Urinary bladder (tissue), 4 donors: ENCODE data around the gene ATF5. TPM values are rescaled to one million over a fixed set of nuclear protein-coding genes. Genes with fewer than 3 reads are reported as not detected.

ENCODE experiments used
- DNase-seq: peaks from one replicate; pipeline ENCODE4 v3.0.0-alpha.2; 2015; ENCODE audit errors: extremely low spot score
- H3K27ac ChIP-seq: one replicate; pipeline ENCODE4 v1.5.1; 2013; ENCODE audit warnings: low read depth, mild to moderate bottlenecking, moderate library complexity
- H3K36me3 ChIP-seq: one replicate; pipeline ENCODE4 v1.6.1; 2013; ENCODE audit warnings: mild to moderate bottlenecking, moderate library complexity; ENCODE audit not compliant: insufficient read depth
- H3K4me1 ChIP-seq: one replicate; pipeline ENCODE4 v1.6.1; 2013; ENCODE audit warnings: mild to moderate bottlenecking, moderate library complexity; ENCODE audit not compliant: insufficient read depth
- H3K4me3 ChIP-seq: one replicate; pipeline ENCODE4 v1.5.1; 2013; ENCODE audit warnings: low read depth, low read length
- WGBS: extraction: QIAGEN DNeasy Blood & Tissue Kit; methylation state at CpG from one replicate; pipeline ENCODE4 v1.1.7; 2013; 5-methylcytosine and 5-hydroxymethylcytosine counted together
- polyA plus RNA-seq: library from polyadenylated mRNA; stranded (reverse); fragments of 200-250 nt; gene quantifications from one replicate; pipeline ENCODE4 v1.2.3, GENCODE V29; 2013
- total RNA-seq: library from RNA; depleted of rRNA; stranded (reverse); fragments of >200 nt; gene quantifications from one replicate; pipeline ENCODE4 v1.2.3, GENCODE V29; 2014
- donor health status: healthy with polysubstance abuse.
- donor health status: healthy.

Gene ATF5, protein sequence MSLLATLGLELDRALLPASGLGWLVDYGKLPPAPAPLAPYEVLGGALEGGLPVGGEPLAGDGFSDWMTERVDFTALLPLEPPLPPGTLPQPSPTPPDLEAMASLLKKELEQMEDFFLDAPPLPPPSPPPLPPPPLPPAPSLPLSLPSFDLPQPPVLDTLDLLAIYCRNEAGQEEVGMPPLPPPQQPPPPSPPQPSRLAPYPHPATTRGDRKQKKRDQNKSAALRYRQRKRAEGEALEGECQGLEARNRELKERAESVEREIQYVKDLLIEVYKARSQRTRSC
- 2.4 TPM for total RNA-seq
- 35.4 TPM for polyA plus RNA-seq

- under 1% methylated on average over 48 of the region's 48 CpGs for WGBS
- H3K27ac ChIP-seq: peak within 1 kb of the TSS; percentile 94
- H3K4me3 ChIP-seq: peak within 1 kb of the TSS; percentile 80
- peak; percentile 82 for DNase-seq
- no peaks in the 10 kb centered on the region for H3K36me3 ChIP-seq
- H3K4me1 ChIP-seq: no peaks in the 10 kb centered on the region
Observed at GRCh38 chr19:49929121-49929610, at the start of gene ATF5, which contains the start of gene NUP62. Gene ATF5 (plus strand): TSS chr19:49929205. CDS start chr19:49930851, 1,646 bp downstream. Gene NUP62 (minus strand): TSS chr19:49929504. CDS start chr19:49909807, 19,697 bp downstream.

DNA sequence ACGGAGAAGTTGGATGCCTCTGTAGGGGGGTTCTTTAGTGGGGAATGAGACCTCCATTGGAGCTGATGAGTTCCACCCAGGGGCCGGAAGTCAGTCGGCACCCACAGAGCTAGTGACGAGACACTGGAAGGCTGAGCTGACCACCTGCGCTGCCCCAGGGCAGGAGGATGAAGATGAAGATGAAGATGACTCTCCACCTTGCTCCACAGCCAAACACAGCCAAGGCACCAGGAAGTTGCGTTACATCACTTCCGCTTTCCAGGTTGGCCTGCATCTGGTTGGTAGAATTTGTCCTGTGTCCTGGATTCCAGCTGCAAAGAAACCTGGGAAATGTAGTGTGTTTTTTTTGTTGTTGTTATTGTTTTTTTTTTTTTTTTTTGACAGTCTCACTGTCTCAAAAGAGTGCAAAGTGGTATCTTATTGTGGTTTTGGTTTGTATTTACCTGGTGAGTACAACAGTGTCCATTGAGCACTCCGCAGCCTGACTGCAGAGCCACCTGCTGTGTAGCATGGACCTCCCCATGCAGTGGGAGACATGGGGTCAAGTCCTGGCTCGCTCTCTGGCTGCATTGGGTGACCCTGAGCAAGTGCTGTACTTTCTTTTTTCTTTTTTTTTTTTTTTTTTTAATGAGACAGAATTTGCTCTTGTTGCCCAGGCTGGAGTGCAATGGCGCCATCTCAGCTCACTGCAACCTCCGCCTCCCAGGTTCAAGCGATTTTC, 49.6 kb upstream of the ATF5 start:
- Histone ChIP-seq H3K27ac (no peak overlapping the region), H3K4me3 (no peak overlapping the region), H3K4me1 (no peaks in the 10 kb centered on the region), H3K36me3 (peaks cover 14% of the 10 kb centered on the region)
- DNase-seq: no peak
- 95% methylated on average over 12 of the region's 12 CpGs for WGBS

GRCh38 chr19:49880162-49880869, 48.7 kb upstream of the ATF5 start:
- H3K36me3 ChIP-seq: peaks cover 16% of the 10 kb centered on the region
- 93% methylated on average over 10 of the region's 10 CpGs for WGBS
- DNase-seq: no peak

GRCh38 chr19:49881186-49881585, 47.8 kb upstream of the ATF5 start:
- H3K4me3 ChIP-seq: no peak overlapping the region
- no peaks in the 10 kb centered on the region for H3K4me1 ChIP-seq
- H3K36me3 ChIP-seq: peaks cover 16% of the 10 kb centered on the region
- WGBS: 96% methylated on average over 17 of the region's 17 CpGs
- H3K27ac ChIP-seq: no peak overlapping the region
- DNase-seq: no peak

More at GRCh38 chr19:49880162-49880869, 48.7 kb upstream of the ATF5 start:
- Histone ChIP-seq H3K4me3 (no peak overlapping the region), H3K4me1 (no peaks in the 10 kb centered on the region), H3K27ac (no peak overlapping the region)

DNA sequence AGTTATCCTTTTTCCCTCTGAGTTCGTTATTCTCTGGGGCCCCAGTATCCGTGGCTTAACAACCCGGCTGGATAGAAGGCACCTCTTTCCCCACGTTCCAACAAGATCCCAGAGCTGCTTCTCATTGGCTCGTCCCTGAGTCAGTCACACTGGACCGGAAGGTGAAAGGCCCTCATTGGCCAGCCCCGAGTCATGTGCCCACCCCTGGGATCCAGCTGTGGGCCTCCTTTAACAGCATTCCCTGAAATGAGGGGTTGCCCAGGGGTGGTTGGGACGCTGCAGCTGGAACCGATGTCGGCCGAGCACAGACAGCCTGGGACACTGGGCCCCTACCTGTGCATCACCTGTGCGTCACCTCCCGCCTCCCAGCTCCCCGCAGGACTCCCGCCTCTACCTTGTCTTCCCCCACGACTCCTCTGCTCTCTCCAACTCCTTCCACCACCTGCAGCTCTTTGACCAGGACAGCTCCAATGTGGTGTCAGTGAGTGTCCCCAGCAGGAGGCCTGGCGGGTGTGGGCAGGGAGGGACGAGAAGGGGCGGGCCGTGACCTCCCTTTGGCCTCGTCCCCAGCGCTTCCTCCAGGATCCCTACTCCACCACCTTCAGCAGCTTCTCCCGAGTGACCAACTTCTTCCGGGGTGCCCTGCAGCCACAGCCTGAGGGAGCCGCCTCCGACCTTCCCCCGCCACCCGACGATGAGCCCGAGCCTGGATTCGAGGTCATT, 47.2 kb upstream of the ATF5 start:
- 93% methylated on average over 31 of the region's 31 CpGs for WGBS
- no peak overlapping the region for H3K27ac ChIP-seq
- DNase-seq: no peak
- H3K4me1 ChIP-seq: no peaks in the 10 kb centered on the region
- H3K4me3 ChIP-seq: no peak overlapping the region
- H3K36me3 ChIP-seq: peaks cover 16% of the 10 kb centered on the region

- Histone ChIP-seq H3K4me3 (no peak overlapping the region), H3K27ac (no peak overlapping the region), H3K4me1 (no peaks in the 10 kb centered on the region), H3K36me3 (peaks cover 16% of the 10 kb centered on the region)
- 97% methylated on average over 14 of the region's 14 CpGs for WGBS
- DNase-seq: no peak
Observed at GRCh38 chr19:49882643-49883042, 46.4 kb upstream of the ATF5 start.

DNA sequence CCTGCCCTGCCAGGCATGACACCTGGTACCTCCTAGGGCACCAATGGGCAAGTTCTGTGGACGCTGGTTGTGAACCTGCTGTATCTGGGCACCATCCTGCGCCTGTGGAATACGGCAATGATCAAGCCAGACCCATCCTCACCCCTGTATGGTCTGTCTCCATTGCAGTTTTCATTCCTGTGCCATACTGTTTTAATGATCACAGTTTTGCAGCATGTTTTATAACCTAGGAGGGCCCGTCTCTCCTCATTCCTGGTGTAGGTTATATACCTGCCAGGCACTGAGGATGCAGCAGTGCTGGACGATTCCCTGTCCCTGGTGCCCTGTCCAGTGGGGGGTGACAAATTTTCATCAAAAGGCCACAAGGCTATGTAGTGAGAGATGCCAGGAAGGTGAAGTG, 45.9 kb upstream of the ATF5 start:
- 98% methylated on average over 5 of the region's 5 CpGs for WGBS
- H3K4me3 ChIP-seq: no peak overlapping the region
- H3K27ac ChIP-seq: no peak overlapping the region
- no peaks in the 10 kb centered on the region for H3K4me1 ChIP-seq
- no peak for DNase-seq
- H3K36me3 ChIP-seq: peaks cover 16% of the 10 kb centered on the region

DNA sequence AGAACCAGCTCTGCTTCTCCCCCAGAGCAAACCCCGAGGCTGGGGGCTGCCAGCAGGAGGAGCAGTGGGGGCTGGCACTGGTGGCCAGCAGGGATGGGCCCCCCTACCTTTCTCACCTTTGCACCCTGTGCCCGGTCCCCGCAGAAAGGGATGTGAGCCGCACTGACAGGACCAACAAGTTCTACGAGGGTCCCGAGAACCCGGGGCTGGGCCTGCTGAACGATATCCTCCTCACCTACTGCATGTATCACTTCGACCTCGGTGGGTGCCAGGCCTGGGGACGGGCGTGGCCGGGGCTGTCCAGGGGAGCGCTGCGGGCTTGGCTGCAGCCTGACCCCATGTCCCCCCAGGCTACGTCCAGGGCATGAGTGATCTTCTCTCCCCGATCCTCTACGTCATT, 44.9 kb upstream of the ATF5 start:
- 95% methylated on average over 18 of the region's 18 CpGs for WGBS
- no peak overlapping the region for H3K4me3 ChIP-seq
- peaks cover 16% of the 10 kb centered on the region for H3K36me3 ChIP-seq
- DNase-seq: no peak
- H3K4me1 ChIP-seq: no peaks in the 10 kb centered on the region
- no peak overlapping the region for H3K27ac ChIP-seq

DNA sequence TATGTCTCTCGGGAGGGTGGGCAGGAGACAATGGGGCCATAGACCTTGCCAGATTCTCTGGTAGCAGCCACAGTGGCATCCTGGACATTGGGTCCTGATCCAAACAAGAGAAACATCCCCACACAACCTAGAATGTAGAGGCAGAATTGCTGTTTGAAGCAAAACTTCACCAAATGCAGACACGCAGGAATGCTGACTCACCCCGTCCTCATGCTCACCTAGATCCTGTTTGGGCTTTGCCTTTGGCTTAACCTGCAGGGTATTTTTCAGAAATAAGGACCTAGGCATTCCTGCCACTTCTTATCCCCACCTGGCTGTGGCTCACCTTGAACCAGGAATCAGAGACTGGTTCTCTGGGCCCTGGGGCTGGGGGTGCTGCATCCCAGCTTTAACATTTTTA, 44.2 kb upstream of the ATF5 start:
- Histone ChIP-seq H3K4me1 (no peaks in the 10 kb centered on the region), H3K36me3 (peaks cover 16% of the 10 kb centered on the region), H3K4me3 (no peak overlapping the region), H3K27ac (no peak overlapping the region)
- 93% methylated on average over 3 of the region's 3 CpGs for WGBS
- no peak for DNase-seq

DNA sequence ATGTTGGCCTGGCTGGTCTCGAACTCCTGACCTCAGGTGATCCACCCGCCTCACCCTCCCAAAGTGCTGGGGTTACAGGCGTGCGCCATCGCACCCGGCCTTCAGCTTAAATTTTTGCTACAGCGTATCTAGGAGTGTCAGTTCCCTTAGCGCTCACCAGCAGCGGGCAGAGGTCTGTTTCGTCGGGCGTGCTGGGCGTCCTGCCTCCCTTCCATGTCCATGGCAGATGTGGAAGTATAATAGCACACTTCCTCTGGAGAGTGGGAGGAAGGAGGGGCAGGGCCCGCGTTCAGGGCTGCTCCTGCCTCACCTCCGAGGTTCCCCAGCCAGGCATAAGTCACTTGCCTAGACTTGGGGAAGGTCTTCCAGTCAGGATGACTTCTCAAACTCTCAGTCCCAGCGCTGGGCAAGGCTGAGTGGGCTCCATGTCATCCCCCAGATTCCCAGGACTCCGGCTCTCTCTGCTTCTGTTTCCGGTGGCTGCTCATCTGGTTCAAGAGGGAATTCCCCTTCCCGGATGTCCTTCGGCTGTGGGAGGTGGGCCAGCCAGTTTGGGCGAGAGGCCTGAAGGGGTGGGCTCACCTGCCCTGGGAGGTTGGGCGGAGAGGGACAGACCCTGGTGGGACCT, 41.9 kb upstream of the ATF5 start:
- Histone ChIP-seq H3K36me3 (peaks cover 8% of the 10 kb centered on the region), H3K4me1 (no peaks in the 10 kb centered on the region), H3K27ac (no peak overlapping the region), H3K4me3 (no peak overlapping the region)
- no peak for DNase-seq
- 73% methylated on average over 23 of the region's 23 CpGs for WGBS

DNA sequence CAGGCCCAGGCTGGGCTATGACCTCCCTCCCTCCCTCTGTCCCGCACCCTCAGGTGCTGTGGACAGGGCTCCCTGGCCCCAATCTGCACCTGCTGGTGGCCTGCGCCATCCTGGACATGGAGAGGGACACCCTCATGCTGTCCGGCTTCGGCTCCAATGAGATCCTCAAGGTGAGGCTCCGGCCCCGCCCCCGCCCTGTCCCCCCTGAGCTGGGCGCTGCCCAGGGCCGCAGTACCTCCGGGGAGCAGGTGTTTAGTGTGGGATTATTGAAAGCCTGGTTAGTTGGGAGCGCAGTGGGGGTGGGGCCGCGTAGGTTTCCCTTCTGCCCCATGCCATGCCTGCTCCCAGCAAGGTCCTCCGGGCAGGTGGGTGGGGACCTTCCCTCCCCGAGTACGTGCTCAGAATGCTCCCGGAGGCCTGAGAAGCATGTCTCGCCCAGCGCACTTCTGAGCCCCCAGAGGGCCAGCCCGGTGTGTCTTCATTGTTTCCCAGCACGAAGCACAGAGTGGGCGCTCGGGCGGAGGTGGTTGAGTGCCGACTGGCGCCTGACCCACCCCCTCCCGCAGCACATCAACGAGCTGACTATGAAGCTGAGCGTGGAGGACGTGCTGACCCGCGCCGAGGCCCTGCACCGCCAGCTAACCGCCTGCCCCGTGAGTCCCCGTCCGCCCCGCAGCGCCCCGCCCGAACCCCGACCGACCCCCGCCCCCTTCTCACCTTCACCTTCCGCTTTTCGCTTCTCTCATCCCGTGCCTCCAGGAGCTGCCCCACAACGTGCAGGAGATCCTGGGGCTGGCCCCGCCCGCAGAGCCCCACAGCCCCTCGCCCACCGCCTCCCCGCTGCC, 41.1 kb upstream of the ATF5 start:
- DNase-seq: no peak
- no peak overlapping the region for H3K4me3 ChIP-seq
- 67% methylated on average over 54 of the region's 54 CpGs for WGBS
- peaks cover 8% of the 10 kb centered on the region for H3K36me3 ChIP-seq
- H3K27ac ChIP-seq: no peak overlapping the region
- no peaks in the 10 kb centered on the region for H3K4me1 ChIP-seq

DNA sequence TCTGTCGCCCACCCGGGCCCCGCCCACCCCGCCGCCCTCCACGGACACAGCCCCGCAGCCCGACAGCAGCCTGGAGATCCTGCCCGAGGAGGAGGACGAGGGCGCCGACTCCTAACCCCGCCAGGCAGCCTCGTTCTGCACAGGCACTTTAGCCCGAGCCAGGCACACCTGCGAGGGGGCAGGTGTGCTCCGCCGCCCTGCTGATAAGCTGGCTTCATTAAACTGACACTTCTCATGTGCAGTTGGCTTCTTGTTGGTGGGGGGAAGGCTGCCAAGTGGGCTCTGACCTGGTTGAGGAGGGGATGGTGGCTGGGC, 40.5 kb upstream of the ATF5 start:
- H3K4me3 ChIP-seq: no peak overlapping the region
- no peak for DNase-seq
- H3K36me3 ChIP-seq: peaks cover 8% of the 10 kb centered on the region
- WGBS: 83% methylated on average over 18 of the region's 18 CpGs
- no peaks in the 10 kb centered on the region for H3K4me1 ChIP-seq
- no peak overlapping the region for H3K27ac ChIP-seq
